HG03196 (cell line): ENCODE results near the gene MYO7A.

Experiments
- ATAC-seq: cut with Tn5 transposase; IDR thresholded peaks from one replicate; pipeline ENCODE4 v1.9.1; 2021; ENCODE audit not compliant: unreplicated experiment

Gene MYO7A

GRCh38 chr11:77127920-77128691, at the start of gene MYO7A:
Gene MYO7A (plus strand): TSS chr11:77128246. CDS start chr11:77130635, 2,389 bp downstream.
- ATAC-seq, result no peak

GRCh38 chr11:77079666-77080065, 48.4 kb upstream of the MYO7A start:
- no peak for ATAC-seq

- ATAC-seq, result no peak
Observed at GRCh38 chr11:77080643-77081210, 47.3 kb upstream of the MYO7A start.

GRCh38 chr11:77081381-77081851, 46.6 kb upstream of the MYO7A start:
- ATAC-seq, result no peak

- no peak for ATAC-seq
Observed at GRCh38 chr11:77081976-77082836, 45.8 kb upstream of the MYO7A start.

GRCh38 chr11:77082838-77083565, 45.0 kb upstream of the MYO7A start:
- no peak for ATAC-seq

- ATAC-seq, result no peak
Observed at GRCh38 chr11:77083566-77084245, 44.3 kb upstream of the MYO7A start.

GRCh38 chr11:77084581-77085191, 43.4 kb upstream of the MYO7A start:
- no peak for ATAC-seq

- no peak for ATAC-seq
Observed at GRCh38 chr11:77085652-77086051, 42.4 kb upstream of the MYO7A start.

- ATAC-seq, result no peak
Observed at GRCh38 chr11:77086521-77087472, 41.2 kb upstream of the MYO7A start.

- ATAC-seq, result no peak
Observed at GRCh38 chr11:77087723-77088225, 40.3 kb upstream of the MYO7A start.

GRCh38 chr11:77088236-77089003, 39.6 kb upstream of the MYO7A start:
- no peak for ATAC-seq

GRCh38 chr11:77089004-77089545, 39.0 kb upstream of the MYO7A start:
- ATAC-seq, result no peak

GRCh38 chr11:77090046-77090372, 38.0 kb upstream of the MYO7A start:
- ATAC-seq, result no peak

- ATAC-seq, result no peak
Observed at GRCh38 chr11:77090373-77091111, 37.5 kb upstream of the MYO7A start.

- ATAC-seq, result peak; percentile 58
Observed at GRCh38 chr11:77091146-77091940, 36.7 kb upstream of the MYO7A start.
